ENCODE results near the gene LPP. TPM values are rescaled to one million over a fixed set of nuclear protein-coding genes. Genes with fewer than 3 reads are reported as not detected.

The LPP gene
- polyA plus RNA-seq, 1 donor (not counting 4 experiments of a cell fraction or from before 2014, with no cell fraction given): 16.0 TPM

DNA sequence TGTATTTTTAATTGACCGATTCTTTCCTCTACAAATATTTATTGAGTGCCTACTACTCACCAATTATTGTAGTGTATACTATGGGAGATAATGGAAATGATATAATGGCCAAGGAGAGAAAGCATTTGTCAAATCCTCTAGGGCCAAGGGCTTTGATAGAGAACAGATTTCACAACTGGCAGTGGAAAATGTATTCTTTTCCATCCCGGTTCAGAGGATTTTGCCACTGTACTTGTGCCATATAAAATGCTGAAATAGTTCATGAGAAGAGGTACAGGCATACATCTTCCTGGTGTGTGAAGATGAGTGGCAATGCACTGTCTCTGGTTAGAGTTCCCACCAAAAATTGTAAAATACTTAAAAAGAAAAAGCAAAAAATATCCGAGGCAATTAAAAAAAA is 566.3 kb downstream of the LPP start:
- dilution Hi-C loops (cut with MboI; ENCODE audit: extremely low pct_ligation_motif_present, low sequenced_read_pairs): no loop called here
- no peak for DNase-seq (ENCODE audit: low read depth, low spot score)
- H4K20me1 ChIP-seq (ENCODE audit: control insufficient read depth, extremely low read depth, insufficient read depth, low read length): no peaks in the 10 kb centered on the region
- no peak overlapping the region for H3K4me3 ChIP-seq (ENCODE audit: control insufficient read depth in 2 of 3, extremely low read depth in 1 of 3, insufficient read depth in 2 of 3, low read depth in 1 of 3, low read length in 3 of 3)
- H3K9me1 ChIP-seq (ENCODE audit: control insufficient read depth, extremely low read depth, insufficient read depth, low read length): no peaks in the 10 kb centered on the region
- H2AFZ ChIP-seq (ENCODE audit: control insufficient read depth, low read length): no peak overlapping the region
- no peaks in the 10 kb centered on the region for H3K9me3 ChIP-seq (ENCODE audit: control insufficient read depth, low read depth, low read length)
- no peak overlapping the region for H3K4me2 ChIP-seq (ENCODE audit: control insufficient read depth, extremely low read depth, insufficient read depth, low read depth, low read length)
- peaks cover 7% of the 10 kb centered on the region for H3K4me1 ChIP-seq (ENCODE audit: control insufficient read depth, extremely low read depth, insufficient read depth, low read length)
- H3K9ac ChIP-seq (ENCODE audit: control insufficient read depth, extremely low read depth, insufficient read depth, low read length): no peak overlapping the region
- no peaks in the 10 kb centered on the region for H3K79me2 ChIP-seq (ENCODE audit: control insufficient read depth, insufficient read depth, low read length)
- H3K27ac ChIP-seq (ENCODE audit: control insufficient read depth, insufficient read depth, low read length): no peak overlapping the region
- no peak for FAIRE-seq
- TF ChIP-seq, protein P1, sequence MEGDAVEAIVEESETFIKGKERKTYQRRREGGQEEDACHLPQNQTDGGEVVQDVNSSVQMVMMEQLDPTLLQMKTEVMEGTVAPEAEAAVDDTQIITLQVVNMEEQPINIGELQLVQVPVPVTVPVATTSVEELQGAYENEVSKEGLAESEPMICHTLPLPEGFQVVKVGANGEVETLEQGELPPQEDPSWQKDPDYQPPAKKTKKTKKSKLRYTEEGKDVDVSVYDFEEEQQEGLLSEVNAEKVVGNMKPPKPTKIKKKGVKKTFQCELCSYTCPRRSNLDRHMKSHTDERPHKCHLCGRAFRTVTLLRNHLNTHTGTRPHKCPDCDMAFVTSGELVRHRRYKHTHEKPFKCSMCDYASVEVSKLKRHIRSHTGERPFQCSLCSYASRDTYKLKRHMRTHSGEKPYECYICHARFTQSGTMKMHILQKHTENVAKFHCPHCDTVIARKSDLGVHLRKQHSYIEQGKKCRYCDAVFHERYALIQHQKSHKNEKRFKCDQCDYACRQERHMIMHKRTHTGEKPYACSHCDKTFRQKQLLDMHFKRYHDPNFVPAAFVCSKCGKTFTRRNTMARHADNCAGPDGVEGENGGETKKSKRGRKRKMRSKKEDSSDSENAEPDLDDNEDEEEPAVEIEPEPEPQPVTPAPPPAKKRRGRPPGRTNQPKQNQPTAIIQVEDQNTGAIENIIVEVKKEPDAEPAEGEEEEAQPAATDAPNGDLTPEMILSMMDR (optimal IDR thresholded peaks at IDR 0.05 in 1 of 3, IDR thresholded peaks at IDR 0.05 in 1 of 3, conservative IDR thresholded peaks at IDR 0.05 in 1 of 3; ENCODE audit: extremely low read depth in 1 of 3, insufficient read depth in 2 of 3, low read length in 3 of 3): no peak
- no peak for TF ChIP-seq EZH2 (IDR thresholded peaks at IDR 0.05; ENCODE audit: low read length)
- H3K36me3 ChIP-seq (ENCODE audit: control insufficient read depth in 2 of 2, extremely low read depth in 1 of 2, insufficient read depth in 2 of 2, low read length in 2 of 2): no peaks in the 10 kb centered on the region
- H3K27me3 ChIP-seq (ENCODE audit: control insufficient read depth, extremely low read depth, insufficient read depth, low read length): no peaks in the 10 kb centered on the region

DNA sequence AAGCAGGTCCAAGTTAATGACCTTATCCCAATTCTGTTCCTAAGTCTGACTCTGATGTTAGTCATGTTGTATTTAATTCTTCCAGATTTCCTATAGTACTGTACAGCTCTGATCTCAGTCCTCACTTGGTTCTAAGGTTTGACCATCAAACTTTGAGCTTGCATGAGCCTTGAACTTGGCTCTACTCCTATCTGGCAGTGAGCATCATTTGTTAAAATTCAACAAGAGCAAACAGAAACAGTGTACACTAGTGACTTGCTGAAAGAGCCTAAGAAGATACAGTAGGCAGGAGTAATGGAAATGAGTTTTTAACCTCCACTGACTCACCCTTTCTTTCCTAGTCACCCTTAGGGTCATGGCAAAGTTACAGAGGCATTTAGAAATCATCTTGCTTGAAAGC is 566.7 kb downstream of the LPP start:
- no peak for FAIRE-seq
- Histone ChIP-seq H3K9ac (ENCODE audit: control insufficient read depth, extremely low read depth, insufficient read depth, low read length) (no peak overlapping the region), H3K27me3 (ENCODE audit: control insufficient read depth, extremely low read depth, insufficient read depth, low read length) (no peaks in the 10 kb centered on the region), H3K4me1 (ENCODE audit: control insufficient read depth, extremely low read depth, insufficient read depth, low read length) (peaks cover 7% of the 10 kb centered on the region), H2AFZ (ENCODE audit: control insufficient read depth, low read length) (no peak overlapping the region), H3K27ac (ENCODE audit: control insufficient read depth, insufficient read depth, low read length) (no peak overlapping the region), H3K79me2 (ENCODE audit: control insufficient read depth, insufficient read depth, low read length) (no peaks in the 10 kb centered on the region), H3K9me1 (ENCODE audit: control insufficient read depth, extremely low read depth, insufficient read depth, low read length) (no peaks in the 10 kb centered on the region), H3K4me3 (ENCODE audit: control insufficient read depth in 2 of 3, extremely low read depth in 1 of 3, insufficient read depth in 2 of 3, low read depth in 1 of 3, low read length in 3 of 3) (no peak overlapping the region), H4K20me1 (ENCODE audit: control insufficient read depth, extremely low read depth, insufficient read depth, low read length) (no peaks in the 10 kb centered on the region), H3K36me3 (ENCODE audit: control insufficient read depth in 2 of 2, extremely low read depth in 1 of 2, insufficient read depth in 2 of 2, low read length in 2 of 2) (no peaks in the 10 kb centered on the region), H3K4me2 (ENCODE audit: control insufficient read depth, extremely low read depth, insufficient read depth, low read depth, low read length) (no peak overlapping the region), H3K9me3 (ENCODE audit: control insufficient read depth, low read depth, low read length) (no peaks in the 10 kb centered on the region)
- no peak for DNase-seq (ENCODE audit: low read depth, low spot score)
- TF ChIP-seq, protein P1 (optimal IDR thresholded peaks at IDR 0.05 in 1 of 3, IDR thresholded peaks at IDR 0.05 in 1 of 3, conservative IDR thresholded peaks at IDR 0.05 in 1 of 3; ENCODE audit: extremely low read depth in 1 of 3, insufficient read depth in 2 of 3, low read length in 3 of 3): no peak
- TF ChIP-seq EZH2 (IDR thresholded peaks at IDR 0.05; ENCODE audit: low read length): no peak
- dilution Hi-C loops (cut with MboI; ENCODE audit: extremely low pct_ligation_motif_present, low sequenced_read_pairs): no loop called here

Measured in keratinocyte (primary cell).